DMS79 treated with DMSO at 0.1 percent for 48 hours (cell line): ENCODE data around the gene OR2T35.

Source experiments
- DNase-seq: peaks from one replicate; lab custom pipeline; 2025; lab: John Stamatoyannopoulos, UW

Gene OR2T35

DNA sequence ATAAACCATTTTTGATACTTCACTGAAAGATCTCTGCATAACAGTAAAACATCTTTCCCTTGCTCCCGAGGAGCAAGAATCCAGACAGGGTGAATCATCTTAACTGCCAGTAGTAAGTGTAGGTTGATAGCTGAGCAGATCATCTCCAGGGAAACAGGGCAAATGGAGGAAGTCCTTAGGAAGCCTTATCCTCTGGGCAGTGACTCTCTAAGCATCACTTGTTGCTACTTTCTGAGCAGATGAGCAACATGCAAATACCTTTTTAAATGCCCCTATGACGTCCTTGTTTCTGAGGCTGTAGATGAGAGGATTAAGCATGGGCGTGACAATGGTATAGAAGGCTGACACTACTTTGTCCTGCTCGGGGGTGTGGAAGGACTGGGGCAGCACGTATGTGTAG, 19.1 kb downstream of the OR2T35 start:
- DNase-seq: no peak

GRCh38 chr1:248625166-248625565, 19.9 kb downstream of the OR2T35 start:
- DNase-seq: no peak

- DNase-seq: peak; percentile 3
These were observed 22.5 kb downstream of the OR2T35 start for GRCh38 chr1:248622570-248623001.

- DNase-seq: no peak
These were observed 23.3 kb downstream of the OR2T35 start for GRCh38 chr1:248621770-248622169.

GRCh38 chr1:248618878-248619277, 26.2 kb downstream of the OR2T35 start:
- DNase-seq: peak; percentile 3

- no peak for DNase-seq
These were observed 27.0 kb downstream of the OR2T35 start for GRCh38 chr1:248618119-248618518.

DNA sequence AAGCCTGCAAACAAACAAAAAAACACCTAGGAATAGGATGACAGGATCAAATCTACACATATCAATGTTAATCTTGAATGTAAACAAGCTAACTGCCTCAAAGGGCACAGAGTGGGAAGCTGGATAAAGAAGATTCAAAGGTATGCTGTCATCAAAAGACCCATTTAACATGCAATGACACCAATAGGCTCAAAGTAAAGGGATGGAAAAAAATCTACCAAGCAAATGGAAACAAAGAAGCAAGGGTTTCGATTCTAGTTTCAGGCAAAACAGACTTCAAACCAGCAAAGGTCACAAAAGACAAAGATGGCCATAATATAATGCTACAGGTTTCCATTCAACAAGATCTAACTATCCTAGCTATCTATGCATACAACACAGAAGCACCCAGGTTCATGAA, 31.3 kb downstream of the OR2T35 start:
- DNase-seq: no peak

- DNase-seq: no peak
These were observed 33.1 kb downstream of the OR2T35 start for GRCh38 chr1:248611883-248612414.

GRCh38 chr1:248610301-248610700, 34.8 kb downstream of the OR2T35 start:
- no peak for DNase-seq

GRCh38 chr1:248599396-248599795, 45.7 kb downstream of the OR2T35 start:
- no peak for DNase-seq

- DNase-seq: no peak
These were observed 47.5 kb downstream of the OR2T35 start, which contains the start of gene OR2T10 for GRCh38 chr1:248597589-248597988. OR2T10 (minus strand) TSS chr1:248597700; CDS start chr1:248593768, 3,932 bp downstream.

DNA sequence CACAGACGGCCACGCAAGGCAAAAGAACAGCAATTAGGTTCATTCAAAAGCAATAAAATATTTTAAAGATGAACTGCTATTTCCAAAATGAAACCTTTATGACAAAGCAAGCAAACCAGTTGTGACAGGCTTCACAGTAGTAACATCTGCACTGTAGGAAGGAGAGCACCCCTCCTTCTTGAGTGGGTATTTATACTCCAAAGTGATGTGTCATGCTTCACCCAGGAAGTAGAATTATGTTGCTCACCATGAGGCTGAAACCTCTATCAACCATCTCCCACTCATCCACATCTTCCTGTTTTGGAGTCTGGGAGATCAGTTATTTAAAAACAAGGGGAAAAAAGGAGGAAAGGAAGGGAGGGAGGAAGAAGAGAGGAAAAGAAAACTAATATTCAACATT, 48.5 kb downstream of the OR2T35 start:
- DNase-seq: no peak

DNA sequence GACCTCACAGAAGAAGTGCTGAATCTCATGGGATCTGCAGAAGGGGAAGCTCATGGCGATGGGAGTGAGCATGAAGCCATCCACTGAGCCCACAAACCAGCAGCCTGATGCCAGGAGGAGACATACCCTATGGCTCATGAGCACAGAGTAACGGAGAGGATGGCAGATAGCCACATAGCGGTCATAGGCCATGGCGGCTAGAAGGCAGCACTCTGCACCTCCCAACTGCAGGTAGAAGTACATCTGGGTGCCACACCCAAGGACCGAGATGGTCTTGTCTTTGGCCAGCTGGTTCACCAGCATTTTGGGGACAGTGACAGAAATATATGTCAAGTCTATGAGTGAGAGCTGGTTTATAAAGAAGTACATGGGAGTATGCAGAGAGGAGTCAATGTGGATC, 51.9 kb downstream of the OR2T35 start:
- no peak for DNase-seq

- DNase-seq: no peak
These were observed 52.4 kb downstream of the OR2T35 start for GRCh38 chr1:248592655-248593054.

DNA sequence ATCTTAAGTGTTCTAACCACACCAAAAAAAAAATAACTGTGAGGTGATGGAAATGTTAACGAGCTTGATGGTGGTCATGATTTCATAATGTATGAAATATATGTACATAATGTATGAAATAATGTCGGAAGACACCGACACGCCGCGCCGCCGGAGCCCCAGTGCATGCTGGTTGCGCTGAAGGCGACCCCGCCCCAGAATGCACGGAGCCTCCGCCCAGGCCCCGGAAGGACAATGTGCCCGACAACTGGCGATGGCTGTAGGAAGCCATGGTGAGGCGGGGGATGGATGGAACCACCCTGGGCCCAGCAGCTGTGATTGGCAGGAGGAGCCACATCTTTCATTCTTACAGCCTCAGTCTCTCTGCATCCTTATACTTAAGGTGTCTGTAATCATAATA, 55.0 kb downstream of the OR2T35 start:
- no peak for DNase-seq

DNA sequence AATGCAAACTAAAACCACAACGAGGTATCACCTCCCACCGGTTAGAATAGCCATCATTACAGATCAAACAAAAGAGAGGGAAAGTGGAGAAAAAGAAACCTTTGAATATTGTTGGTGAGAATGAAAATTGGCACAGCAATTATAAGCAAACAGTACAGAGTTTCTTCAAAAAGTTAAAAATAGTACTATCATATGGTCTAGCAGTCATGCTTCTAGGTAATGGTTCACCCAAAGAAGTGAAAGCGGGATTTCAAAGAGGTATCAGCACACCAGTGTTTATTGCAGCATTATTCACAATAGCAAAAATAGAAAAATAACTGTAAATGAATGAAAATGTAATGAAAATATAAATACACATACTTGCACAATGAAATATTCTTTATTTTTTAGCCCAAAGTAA, 55.7 kb downstream of the OR2T35 start:
- no peak for DNase-seq
